Measurements from ENCODE around the gene GPR42.

GPR42 gene

GRCh38 chr19:35416331-35416730 is 45.5 kb downstream of the GPR42 start:
- no peak for TF ChIP-seq CTCF (IDR thresholded peaks at IDR 0.05; ENCODE audit: low read depth, low read length, missing control alignments)
- H3K4me3 ChIP-seq (ENCODE audit: low read depth, low read length): no peak overlapping the region

GRCh38 chr19:35417278-35417677 is 46.4 kb downstream of the GPR42 start:
- no peak overlapping the region for H3K4me3 ChIP-seq (ENCODE audit: low read depth, low read length)
- no peak for DNase-seq (ENCODE audit: low read depth)
- no peak for TF ChIP-seq CTCF (IDR thresholded peaks at IDR 0.05; ENCODE audit: low read depth, low read length, missing control alignments)

More at GRCh38 chr19:35416331-35416730, 45.5 kb downstream of the GPR42 start:
- DNase-seq (ENCODE audit: low read depth): no peak

- DNase-seq (ENCODE audit: low read depth): peak; percentile 57
- H3K4me3 ChIP-seq (ENCODE audit: low read depth, low read length): no peak overlapping the region
- TF ChIP-seq CTCF (IDR thresholded peaks at IDR 0.05; ENCODE audit: low read depth, low read length, missing control alignments): no peak
Observed at GRCh38 chr19:35417713-35418534, 47.1 kb downstream of the GPR42 start.

- no peak for TF ChIP-seq CTCF (IDR thresholded peaks at IDR 0.05; ENCODE audit: low read depth, low read length, missing control alignments)
- H3K4me3 ChIP-seq (ENCODE audit: low read depth, low read length): no peak overlapping the region
- DNase-seq (ENCODE audit: low read depth): no peak
Observed at GRCh38 chr19:35419046-35419445, 48.2 kb downstream of the GPR42 start.

- no peak for TF ChIP-seq CTCF (IDR thresholded peaks at IDR 0.05; ENCODE audit: low read depth, low read length, missing control alignments)
- no peak for DNase-seq (ENCODE audit: low read depth)
- H3K4me3 ChIP-seq (ENCODE audit: low read depth, low read length): no peak overlapping the region
Observed at GRCh38 chr19:35419805-35420204, 48.9 kb downstream of the GPR42 start.

- H3K4me3 ChIP-seq (ENCODE audit: low read depth, low read length): no peak overlapping the region
- TF ChIP-seq CTCF (IDR thresholded peaks at IDR 0.05; ENCODE audit: low read depth, low read length, missing control alignments): no peak
- no peak for DNase-seq (ENCODE audit: low read depth)
Observed at GRCh38 chr19:35421362-35421761, 50.5 kb downstream of the GPR42 start.
